K562 (cell line): ENCODE data around the gene MARCHF5. TPM values are rescaled to one million over a fixed set of nuclear protein-coding genes. Genes with fewer than 3 reads are reported as not detected.

ENCODE experiments used
- AFF1 ChIP-seq, 2 experiments: fragments of 450-650 bp; IDR thresholded peaks; 2 replicates each; pipeline ENCODE4 v1.6.1; 2018; ENCODE audit warnings: mild to moderate bottlenecking in 2 of 2, low read depth in 1 of 2; ENCODE audit not compliant: partially characterized antibody in 2 of 2
- ETV5 ChIP-seq: sonication (generic); formaldehyde crosslinking; IDR thresholded peaks from 2 replicates; pipeline ENCODE4 v1.4.0; 2020; ENCODE audit warnings: low read depth, mild to moderate bottlenecking, missing genetic modification reagents
- ETV6 ChIP-seq, 3 experiments: fragments of 150-350 bp in 1 of 3; sonication (generic) in 1 of 3; formaldehyde crosslinking in 1 of 3; IDR thresholded peaks; 2 replicates each; pipeline versions ENCODE4 v1.6.1 to v1.8.0; 2014 to 2022; ENCODE audit warnings: borderline replicate concordance in 2 of 3, low read depth in 2 of 3, antibody characterized with exemption in 1 of 3, low read length in 1 of 3, mild to moderate bottlenecking in 1 of 3, missing genetic modification reagents in 1 of 3
- HMGN3 ChIP-seq: IDR thresholded peaks from 2 replicates; pipeline ENCODE4 v1.6.1; 2011; ENCODE audit warnings: borderline replicate concordance, low read depth, mild to moderate bottlenecking, mixed read lengths, low read length; ENCODE audit not compliant: insufficient read length; ENCODE audit errors: extremely low read depth
- JUND ChIP-seq, 2 experiments: IDR thresholded peaks; 2 replicates in 1 of 2; 3 replicates in 1 of 2; pipeline ENCODE4 v1.6.1; 2011; ENCODE audit warnings: borderline replicate concordance in 2 of 2, low read depth in 2 of 2, low read length in 2 of 2, improper control_type of control experiment in 1 of 2, missing biosample characterization in 1 of 2, missing genetic modification characterization in 1 of 2, missing genetic modification reagents in 1 of 2
- LARP7 ChIP-seq: fragments of 450-650 bp; IDR thresholded peaks from 2 replicates; pipeline ENCODE4 v1.6.1; 2016
- MEF2A ChIP-seq: IDR thresholded peaks from 2 replicates; pipeline ENCODE4 v1.6.1; 2011; ENCODE audit warnings: low read depth, mild to moderate bottlenecking, low read length, moderate library complexity; ENCODE audit not compliant: control insufficient read depth
- NR2C2 ChIP-seq, 2 experiments: fragments of 200-800 bp in 1 of 2; sonication (Bioruptor generic) in 1 of 2; sonication (generic) in 1 of 2; formaldehyde crosslinking in 1 of 2; IDR thresholded peaks; 2 replicates each; pipeline versions ENCODE4 v1.6.1 to v1.8.0; 2016 to 2022; ENCODE audit warnings: mild to moderate bottlenecking in 1 of 2, missing compliant biosample characterization in 1 of 2, missing genetic modification characterization in 1 of 2, missing genetic modification reagents in 1 of 2
- PPARD ChIP-seq: fragments of 250-450 bp; sonication (Bioruptor Pico); IDR thresholded peaks from 2 replicates; pipeline ENCODE4 v1.8.0; 2022; ENCODE audit warnings: inconsistent platforms, mild to moderate bottlenecking, moderate library complexity
- PTBP1 ChIP-seq: fragments of 200-400 bp; formaldehyde crosslinking; IDR thresholded peaks from 2 replicates; pipeline ENCODE4 v1.6.1; 2017; ENCODE audit warnings: low read depth, low read length
- PTRF ChIP-seq: fragments of 450-650 bp; IDR thresholded peaks from 2 replicates; pipeline ENCODE4 v1.6.1; 2016; ENCODE audit warnings: mild to moderate bottlenecking, missing genetic modification characterization, missing compliant biosample characterization
- ZNF23 ChIP-seq: fragments of 250-450 bp; sonication (Bioruptor Pico); IDR thresholded peaks from 2 replicates; pipeline ENCODE4 v1.4.0; 2020; ENCODE audit warnings: mild to moderate bottlenecking
- ZNF445 ChIP-seq: fragments of 250-450 bp; sonication (Bioruptor Pico); IDR thresholded peaks from 2 replicates; pipeline ENCODE4 v1.4.0; 2020; ENCODE audit warnings: low read depth, mild to moderate bottlenecking, moderate library complexity
- ZNF707 ChIP-seq: fragments of 250-450 bp; sonication (Bioruptor Pico); conservative IDR thresholded peaks from 2 replicates; pipeline ENCODE4 v1.8.0; 2022; ENCODE audit warnings: inconsistent platforms, mild to moderate bottlenecking, moderate library complexity
- polyA plus RNA-seq, 8 experiments: library from polyadenylated mRNA; depleted of rRNA in 4 of 8; stranded (reverse) in 5 of 8; unstranded in 3 of 8; fragments of >200 nt; fragmentation: Nextera tagmentation in 2 of 8; fragmentation: Illumina TruSeq in 1 of 8; extraction: Ambion mirVana in 2 of 8; extraction: Trizol in 1 of 8; gene quantifications; 2 replicates each; pipeline versions ENCODE4 v1.2.1 to v1.2.3, GENCODE V29; 2011 to 2014; ENCODE audit warnings: inconsistent platforms in 1 of 8, missing spikeins in 1 of 8
- total RNA-seq, 7 experiments: library from RNA; depleted of rRNA in 6 of 7; stranded (reverse); fragments of >200 nt in 6 of 7; fragmentation: Illumina TruSeq in 2 of 7; extraction: Trizol in 2 of 7; gene quantifications; 2 replicates each; pipeline versions ENCODE4 v1.2.1 to v1.2.3, GENCODE V29; 2011 to 2021; ENCODE audit warnings: low replicate concordance in 1 of 7
- TF ChIP-seq, protein P1 (sequence below): fragments of 250-450 bp; sonication (Bioruptor Pico); IDR thresholded peaks from 2 replicates; pipeline ENCODE4 v1.8.0; 2021; ENCODE audit warnings: moderate library complexity, mild to moderate bottlenecking, inconsistent platforms
- TF ChIP-seq, protein P2 (sequence below): fragments of 450-650 bp; IDR thresholded peaks from 2 replicates; pipeline ENCODE4 v1.7.0; 2016; ENCODE audit warnings: borderline replicate concordance
- TF ChIP-seq, protein P3 (sequence below): IDR thresholded peaks from 2 replicates; pipeline ENCODE4 v1.6.1; 2016; ENCODE audit warnings: missing genetic modification characterization, missing compliant biosample characterization

The MARCHF5 gene
- total and polyA plus RNA-seq, 9 of the 15 experiments (the other 6 are each of a cell fraction or from before 2014, with no cell fraction given), result 3.4 to 27.2 (median 11.5) TPM

DNA sequence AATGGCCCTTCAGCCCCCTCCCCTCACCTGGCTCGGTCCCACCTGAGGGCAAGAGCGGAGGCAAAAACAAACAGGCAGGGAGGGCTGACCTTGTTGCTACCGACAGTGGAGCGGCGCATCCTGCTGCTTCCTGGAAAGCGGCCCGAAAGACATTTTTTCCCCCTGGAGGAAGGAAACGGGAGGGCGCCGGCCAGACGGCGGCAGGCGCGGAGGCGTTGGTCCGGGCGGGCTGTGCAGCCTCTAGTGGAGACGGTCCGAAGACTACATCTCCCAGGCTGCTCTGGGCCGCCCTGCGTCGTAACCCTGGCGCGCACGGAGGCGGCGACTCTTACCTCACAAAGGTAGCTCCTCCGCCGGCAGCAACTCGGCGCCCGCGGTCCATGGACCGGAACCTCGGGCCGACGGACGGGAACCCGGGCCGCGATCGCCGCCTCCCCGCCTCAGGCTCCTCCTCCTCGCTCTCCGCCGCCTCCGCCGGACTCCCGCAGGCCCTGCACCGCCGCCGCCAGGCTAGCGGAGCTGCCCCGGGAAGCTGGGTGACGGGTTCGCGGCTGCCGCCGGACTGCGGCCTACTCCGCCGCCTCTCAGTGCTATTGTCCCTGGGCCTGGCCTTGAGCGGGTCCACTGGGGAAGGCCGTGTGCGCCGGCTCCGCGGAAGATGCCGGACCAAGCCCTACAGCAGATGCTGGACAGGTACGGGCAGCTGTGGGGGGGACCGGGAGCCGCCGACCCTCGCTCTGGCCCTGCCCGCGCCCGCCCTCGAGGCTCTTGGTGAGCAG is at the start of gene MARCHF5, which contains the start of gene CPEB3 (continued):
- TF ChIP-seq NR2C2 (CRISPR knock-in tag; IDR thresholded peaks at IDR 0.05) (peak; percentile 81; the same call in 1 of the 2 replicates), NR2C2 (tag; IDR thresholded peaks at IDR 0.05) (peak; percentile 97), JUND (IDR thresholded peaks at IDR 0.05; ENCODE audit: borderline replicate concordance, low read depth, low read length) (peak; percentile 47; the same call in 1 of the 2 replicates), JUND (tag; IDR thresholded peaks at IDR 0.05; ENCODE audit: borderline replicate concordance, low read depth, low read length) (no peak; the same call in 2 of the 3 replicates), MEF2A (no peak), PTBP1 (no peak), ZNF445 (no peak), ETV5 (CRISPR knock-in tag) (no peak), ZNF23 (CRISPR knock-in tag) (no peak), PTRF (tag) (no peak), PPARD (CRISPR knock-in tag) (no peak), ZNF707 (CRISPR knock-in tag) (no peak), AFF1 (IDR thresholded peaks at IDR 0.05; ENCODE audit: low read depth in 1 of 2, partially characterized antibody in 2 of 2) (no peak), HMGN3 (peak; percentile 74), LARP7 (no peak), ETV6 (IDR thresholded peaks at IDR 0.05; ENCODE audit: borderline replicate concordance in 1 of 2, low read depth in 2 of 2, low read length in 1 of 2) (no peak; a peak in 1 of 4 replicates), ETV6 (CRISPR knock-in tag; IDR thresholded peaks at IDR 0.05; ENCODE audit: borderline replicate concordance) (no peak)
- TF ChIP-seq, protein P1, sequence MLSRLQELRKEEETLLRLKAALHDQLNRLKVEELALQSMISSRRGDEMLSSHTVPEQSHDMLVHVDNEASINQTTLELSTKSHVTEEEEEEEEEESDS, result no peak
- TF ChIP-seq, protein P2, sequence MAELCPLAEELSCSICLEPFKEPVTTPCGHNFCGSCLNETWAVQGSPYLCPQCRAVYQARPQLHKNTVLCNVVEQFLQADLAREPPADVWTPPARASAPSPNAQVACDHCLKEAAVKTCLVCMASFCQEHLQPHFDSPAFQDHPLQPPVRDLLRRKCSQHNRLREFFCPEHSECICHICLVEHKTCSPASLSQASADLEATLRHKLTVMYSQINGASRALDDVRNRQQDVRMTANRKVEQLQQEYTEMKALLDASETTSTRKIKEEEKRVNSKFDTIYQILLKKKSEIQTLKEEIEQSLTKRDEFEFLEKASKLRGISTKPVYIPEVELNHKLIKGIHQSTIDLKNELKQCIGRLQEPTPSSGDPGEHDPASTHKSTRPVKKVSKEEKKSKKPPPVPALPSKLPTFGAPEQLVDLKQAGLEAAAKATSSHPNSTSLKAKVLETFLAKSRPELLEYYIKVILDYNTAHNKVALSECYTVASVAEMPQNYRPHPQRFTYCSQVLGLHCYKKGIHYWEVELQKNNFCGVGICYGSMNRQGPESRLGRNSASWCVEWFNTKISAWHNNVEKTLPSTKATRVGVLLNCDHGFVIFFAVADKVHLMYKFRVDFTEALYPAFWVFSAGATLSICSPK, result no peak
- TF ChIP-seq, protein P3, sequence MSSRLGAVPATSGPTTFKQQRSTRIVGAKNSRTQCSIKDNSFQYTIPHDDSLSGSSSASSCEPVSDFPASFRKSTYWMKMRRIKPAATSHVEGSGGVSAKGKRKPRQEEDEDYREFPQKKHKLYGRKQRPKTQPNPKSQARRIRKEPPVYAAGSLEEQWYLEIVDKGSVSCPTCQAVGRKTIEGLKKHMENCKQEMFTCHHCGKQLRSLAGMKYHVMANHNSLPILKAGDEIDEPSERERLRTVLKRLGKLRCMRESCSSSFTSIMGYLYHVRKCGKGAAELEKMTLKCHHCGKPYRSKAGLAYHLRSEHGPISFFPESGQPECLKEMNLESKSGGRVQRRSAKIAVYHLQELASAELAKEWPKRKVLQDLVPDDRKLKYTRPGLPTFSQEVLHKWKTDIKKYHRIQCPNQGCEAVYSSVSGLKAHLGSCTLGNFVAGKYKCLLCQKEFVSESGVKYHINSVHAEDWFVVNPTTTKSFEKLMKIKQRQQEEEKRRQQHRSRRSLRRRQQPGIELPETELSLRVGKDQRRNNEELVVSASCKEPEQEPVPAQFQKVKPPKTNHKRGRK, result no peak
